T-helper 1 cell treated with Interleukin-12 subunit alpha and Interleukin-12 subunit beta and Interleukin-4 antibody, amounts not matched to agents 30 μg/mL and 1 μg/mL, for 36 hours (primary cell): ENCODE results near the gene FOXE1.

Source experiments
- H3K27ac Mint-ChIP-seq: one replicate; pipeline ENCODE4 v1.8.0; 2021; ENCODE audit warnings: mild to moderate bottlenecking, mixed read lengths
- H3K27me3 Mint-ChIP-seq: one replicate; pipeline ENCODE4 v1.8.0; 2021; ENCODE audit warnings: low read depth, mixed read lengths
- H3K36me3 Mint-ChIP-seq: one replicate; pipeline ENCODE4 v1.8.0; 2021; ENCODE audit warnings: low read depth, mixed read lengths
- H3K4me1 Mint-ChIP-seq: one replicate; pipeline ENCODE4 v1.8.0; 2021; ENCODE audit warnings: low read depth, mixed read lengths
- H3K4me3 Mint-ChIP-seq: one replicate; pipeline ENCODE4 v1.8.0; 2021; ENCODE audit warnings: mild to moderate bottlenecking, moderate library complexity, mixed read lengths
- H3K9me3 Mint-ChIP-seq: one replicate; pipeline ENCODE4 v1.8.0; 2021; ENCODE audit warnings: mixed read lengths

FOXE1 gene

GRCh38 chr9:97900738-97901565 lies 47.9 kb downstream of the FOXE1 start:
- Mint-ChIP-seq H3K4me1 (peaks cover 37% of the 10 kb centered on the region), H3K27ac (no peak overlapping the region), H3K4me3 (no peak overlapping the region), H3K9me3 (no peaks in the 10 kb centered on the region), H3K27me3 (no peaks in the 10 kb centered on the region), H3K36me3 (peaks cover 24% of the 10 kb centered on the region)

DNA sequence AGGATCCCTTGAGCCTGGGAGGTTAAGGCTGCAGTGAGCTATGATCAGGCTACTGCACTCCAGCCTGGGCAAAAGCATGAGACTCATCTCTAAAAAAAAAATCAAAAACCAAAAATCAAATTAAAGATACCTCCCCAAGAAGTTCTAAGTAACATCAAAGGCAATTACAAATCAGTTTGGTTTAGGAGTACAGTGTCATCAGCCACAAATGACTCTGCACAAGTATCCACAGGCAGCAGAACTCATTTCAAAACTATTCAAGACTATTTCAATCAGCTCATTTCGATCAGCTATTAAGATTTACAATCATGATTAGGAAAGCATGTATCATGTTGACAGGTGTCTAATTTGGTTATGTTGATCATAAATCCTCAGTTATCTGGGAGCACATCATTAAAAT lies 50.2 kb downstream of the FOXE1 start:
- peak overlapping the region; percentile 28 for H3K4me3 Mint-ChIP-seq
- no peaks in the 10 kb centered on the region for H3K27me3 Mint-ChIP-seq
- no peak overlapping the region for H3K27ac Mint-ChIP-seq
- H3K4me1 Mint-ChIP-seq = peaks cover 50% of the 10 kb centered on the region
- H3K9me3 Mint-ChIP-seq = no peaks in the 10 kb centered on the region
- H3K36me3 Mint-ChIP-seq = peaks cover 32% of the 10 kb centered on the region

DNA sequence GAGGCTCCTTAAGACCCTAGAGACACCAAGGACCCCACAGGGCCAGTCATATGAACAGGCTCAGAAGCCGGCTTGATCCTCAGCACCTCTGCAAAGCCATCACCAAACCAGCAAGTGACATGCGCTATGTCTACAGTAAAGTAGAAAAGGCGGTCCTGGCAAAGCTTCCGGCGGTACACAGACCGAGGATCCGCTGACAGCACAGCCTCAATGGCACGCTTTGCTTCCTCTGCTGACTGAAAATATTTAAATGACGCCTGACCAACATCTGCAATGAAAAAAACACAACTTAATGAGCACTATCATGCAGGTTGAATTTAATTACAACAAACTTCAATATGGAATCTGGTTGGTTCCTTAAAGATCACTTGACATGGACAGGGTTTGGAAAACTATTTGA lies 51.7 kb downstream of the FOXE1 start:
- Mint-ChIP-seq H3K36me3 (peaks cover 38% of the 10 kb centered on the region), H3K4me3 (peak overlapping the region; percentile 76)

DNA sequence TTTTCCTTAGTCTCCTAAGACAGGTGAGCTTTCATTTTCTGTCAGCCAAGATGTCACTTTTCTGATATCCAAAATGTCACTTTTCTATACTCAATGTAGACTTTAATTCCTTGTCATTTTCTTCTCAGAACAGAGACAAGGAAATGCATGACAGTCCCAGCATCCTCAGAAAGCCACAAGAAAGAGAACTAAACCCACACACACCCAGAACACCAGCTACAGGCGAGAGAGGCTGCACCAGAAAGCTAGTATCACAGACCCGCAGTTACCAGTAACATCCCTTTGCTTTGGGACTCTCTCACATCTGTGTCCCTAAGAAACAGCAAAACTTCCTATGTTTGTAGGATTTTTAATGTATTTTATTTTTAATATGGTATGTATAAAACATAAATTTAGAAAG lies 52.2 kb downstream of the FOXE1 start:
- Mint-ChIP-seq H3K9me3 (no peaks in the 10 kb centered on the region), H3K4me3 (peak overlapping the region; percentile 76), H3K36me3 (peaks cover 43% of the 10 kb centered on the region), H3K27ac (peak overlapping the region; percentile 88), H3K27me3 (no peaks in the 10 kb centered on the region), H3K4me1 (peaks cover 62% of the 10 kb centered on the region)

More for the DNA sequence above, 51.7 kb downstream of the FOXE1 start:
- Mint-ChIP-seq H3K27ac (peak overlapping the region; percentile 88), H3K4me1 (peaks cover 57% of the 10 kb centered on the region), H3K27me3 (no peaks in the 10 kb centered on the region), H3K9me3 (no peaks in the 10 kb centered on the region)
